Ovary (tissue), 3 donors: ENCODE measurements around the gene CLK3.

ENCODE experiments used
- CTCF ChIP-seq, 3 donors: fragments of 450-650 bp in 2 of 3; fragments of 200-600 bp in 1 of 3; IDR thresholded peaks; one replicate each; pipeline versions ENCODE4 v1.5.1 to v1.8.0; 2016 to 2022; ENCODE audit warnings: antibody characterized with exemption in 3 of 3, mild to moderate bottlenecking in 1 of 3
- EP300 ChIP-seq: sonication (generic); formaldehyde crosslinking; IDR thresholded peaks from one replicate; pipeline ENCODE4 v1.6.1; 2017; ENCODE audit warnings: antibody characterized with exemption
- donor health status: DM: no; HTN: no; CAD: no.

GRCh38 chr15:74611341-74611740 is 4.3 kb upstream of the CLK3 start:
- TF ChIP-seq CTCF (IDR thresholded peaks at IDR 0.05): no peak
- no peak for TF ChIP-seq EP300
